Panc1 (cell line): ENCODE measurements around the gene RNF182. TPM values are rescaled to one million over a fixed set of nuclear protein-coding genes. Genes with fewer than 3 reads are reported as not detected.

Experiments used
- ATAC-seq: fragments of 200-7000 bp; cut with Tn5 transposase; 2 replicates; pipeline ENCODE4 v1.9.1; 2020; ENCODE audit warnings: mild to moderate bottlenecking, moderate library complexity
- BruUV-seq: library from RNA; stranded (reverse); fragments of 400-500 nt; replicated peaks from 2 replicates; lab custom pipeline; 2021; lab: Mats Ljungman, UMichigan
- CTCF ChIA-PET: fragments of 300-600 bp; sonication (Branson Sonifier 250); formaldehyde crosslinking; loops from one replicate; lab custom pipeline; 2022; ENCODE audit warnings: antibody characterized with exemption; lab: Charles Lee
- POLR2A ChIA-PET: fragments of 300-600 bp; sonication (Branson Sonifier 250); formaldehyde crosslinking; loops from one replicate; lab custom pipeline; 2022; ENCODE audit warnings: antibody characterized with exemption; lab: Charles Lee
- DNase-seq: peaks from one replicate; pipeline ENCODE4 v3.0.0-alpha.2; 2010; ENCODE audit warnings: low read depth, low spot score
- H3K27ac ChIP-seq: 2 replicates; pipeline ENCODE4 v1.5.1; 2011; ENCODE audit warnings: mild to moderate bottlenecking, low read length, inconsistent platforms
- H3K27me3 ChIP-seq: fragments of 200-500 bp; sonication (Bioruptor generic); 2 replicates; pipeline ENCODE4 v1.6.0; 2014; ENCODE audit warnings: low read length, inconsistent platforms; ENCODE audit not compliant: control insufficient read depth, insufficient read depth
- H3K36me3 ChIP-seq: fragments of 200-500 bp; sonication (Bioruptor generic); 2 replicates; pipeline ENCODE4 v1.5.1; 2014; ENCODE audit warnings: inconsistent platforms, mild to moderate bottlenecking, low read length, moderate library complexity; ENCODE audit not compliant: control insufficient read depth, insufficient read depth
- H3K4me1 ChIP-seq: 2 replicates; pipeline ENCODE4 v1.5.1; 2011; ENCODE audit warnings: inconsistent platforms, mild to moderate bottlenecking, low read length, moderate library complexity; ENCODE audit not compliant: control insufficient read depth, insufficient read depth
- H3K4me3 ChIP-seq, 2 experiments: 2 replicates each; pipeline ENCODE4 v1.5.1; 2011 to 2012; ENCODE audit warnings: low read depth in 2 of 2, low read length in 2 of 2, mild to moderate bottlenecking in 2 of 2, inconsistent platforms in 1 of 2, moderate library complexity in 1 of 2
- H3K9me3 ChIP-seq: fragments of 200-500 bp; sonication (Bioruptor generic); 2 replicates; pipeline ENCODE4 v1.5.1; 2014; ENCODE audit warnings: low read depth, mild to moderate bottlenecking, inconsistent platforms, low read length, moderate library complexity; ENCODE audit not compliant: control insufficient read depth, insufficient read depth
- CTCF ChIP-seq: fragments of 450-650 bp; IDR thresholded peaks from 2 replicates; pipeline ENCODE4 v1.5.1; 2017; ENCODE audit warnings: mild to moderate bottlenecking
- POLR2AphosphoS5 ChIP-seq: IDR thresholded peaks from 2 replicates; pipeline ENCODE4 v1.6.1; 2012; ENCODE audit warnings: mild to moderate bottlenecking, low read depth, low read length, moderate library complexity
- REST ChIP-seq, 2 experiments: IDR thresholded peaks; 2 replicates each; pipeline ENCODE4 v1.6.1; 2011 to 2012; ENCODE audit warnings: low read depth in 2 of 2, control low read depth in 1 of 2, low read length in 1 of 2, mild to moderate bottlenecking in 1 of 2, moderate library complexity in 1 of 2; ENCODE audit not compliant: insufficient read depth in 1 of 2
- SIN3A ChIP-seq: IDR thresholded peaks from 2 replicates; pipeline ENCODE4 v1.6.1; 2012; ENCODE audit warnings: low read depth, mild to moderate bottlenecking, low read length, moderate library complexity, borderline replicate concordance; ENCODE audit not compliant: insufficient read depth
- TCF7L2 ChIP-seq: IDR thresholded peaks from 2 replicates; pipeline ENCODE4 v1.6.1; 2011; ENCODE audit warnings: mild to moderate bottlenecking, low read depth, low read length, inconsistent platforms
- in situ Hi-C: cut with HindIII; loops from 2 replicates; pipeline ENCODE4 v1.10.0; 2016; ENCODE audit warnings: low sequenced_read_pairs, low pct_unique_long_range_greater_than_20kb
- intact Hi-C: fragments of 100-400 bp; cut with micrococcal nuclease; formaldehyde crosslinking; loops from one replicate; pipeline ENCODE4 v1.10.0; 2022; ENCODE audit not compliant: unreplicated experiment
- total RNA-seq: library from RNA; stranded (reverse); gene quantifications from one replicate; pipeline ENCODE4 v1.2.1, GENCODE V29; 2021; ENCODE audit not compliant: unreplicated experiment

Gene RNF182
- total RNA-seq, 1 experiment from 2014 or later = 22.2 TPM

GRCh38 chr6:14016432-14016831, 91.7 kb downstream of the RNF182 start:
- no TSS peak for BruUV-seq
- Histone ChIP-seq H3K9me3 (peaks cover 3% of the 10 kb centered on the region; the same call in 1 of the 2 replicates), H3K4me1 (no peaks in the 10 kb centered on the region), H3K4me3 (no peak overlapping the region), H3K27me3 (no peaks in the 10 kb centered on the region), H3K27ac (no peak overlapping the region), H3K36me3 (no peaks in the 10 kb centered on the region)
- no peak for ATAC-seq
- no peak for DNase-seq
- intact Hi-C loops (no loop called here), in situ Hi-C loops (no loop called here)
- TF ChIP-seq SIN3A (no peak), TCF7L2 (no peak), CTCF (no peak), POLR2AphosphoS5 (no peak), REST (IDR thresholded peaks at IDR 0.05; ENCODE audit: insufficient read depth in 1 of 2, low read depth in 2 of 2, low read length in 1 of 2) (no peak)
- ChIA-PET CTCF (no interaction called here), POLR2A (no interaction called here)

- in situ Hi-C loops = no loop called here
- ATAC-seq = 0 out of 2 replicates have a peak, but pooled peaks have one; percentile 62
Measured at GRCh38 chr6:14016935-14017625, 92.3 kb downstream of the RNF182 start.

More at GRCh38 chr6:14016935-14017625, 92.3 kb downstream of the RNF182 start:
- no peak for DNase-seq
- Histone ChIP-seq H3K27ac (no peak overlapping the region), H3K27me3 (no peaks in the 10 kb centered on the region), H3K36me3 (no peaks in the 10 kb centered on the region), H3K4me1 (no peaks in the 10 kb centered on the region), H3K4me3 (no peak overlapping the region), H3K9me3 (peaks cover 3% of the 10 kb centered on the region; the same call in 1 of the 2 replicates)
- POLR2A ChIA-PET = no interaction called here
- intact Hi-C loops = no loop called here
- TF ChIP-seq POLR2AphosphoS5 = no peak
- no peak for TF ChIP-seq REST (IDR thresholded peaks at IDR 0.05; ENCODE audit: insufficient read depth in 1 of 2, low read depth in 2 of 2, low read length in 1 of 2)
- no peak for TF ChIP-seq CTCF
- no peak for TF ChIP-seq SIN3A
- no peak for TF ChIP-seq TCF7L2
- BruUV-seq = no TSS peak
- CTCF ChIA-PET = no interaction called here
